HCT116 (cell line): ENCODE measurements around the gene TCF7L1. TPM values are rescaled to one million over a fixed set of nuclear protein-coding genes. Genes with fewer than 3 reads are reported as not detected.

ENCODE experiments used
- ATAC-seq: fragments of 200-7000 bp; cut with Tn5 transposase; 2 replicates; pipeline ENCODE4 v1.9.1; 2020; ENCODE audit warnings: mild to moderate bottlenecking, moderate library complexity
- BruUV-seq: library from RNA; stranded (reverse); fragments of 400-500 nt; replicated peaks from 2 replicates; lab custom pipeline; 2021; lab: Mats Ljungman, UMichigan
- CTCF ChIA-PET: fragments of 300-600 bp; sonication (Branson Sonifier 250); formaldehyde crosslinking; loops from one replicate; lab custom pipeline; 2021; ENCODE audit warnings: antibody characterized with exemption; lab: Charles Lee
- POLR2A ChIA-PET: fragments of 300-600, 350-600 bp; sonication (Branson Sonifier 250); formaldehyde crosslinking; loops from one replicate; lab custom pipeline; 2021; ENCODE audit warnings: antibody characterized with exemption; lab: Charles Lee
- RAD21 ChIA-PET, 2 experiments: fragments of 300-600 bp; sonication (Branson Sonifier 250); formaldehyde crosslinking; loops; one replicate each; lab custom pipeline; 2023; ENCODE audit warnings: low total read pairs in 2 of 2; ENCODE audit not compliant: uncharacterized antibody in 2 of 2, unreplicated experiment in 2 of 2, low non-redundant PET in 1 of 2; lab: Charles Lee
- DNase-seq: peaks from one replicate; pipeline ENCODE4 v3.0.0-alpha.2; 2010; ENCODE audit warnings: low read depth, low spot score
- H2AFZ ChIP-seq: fragments of 200-600 bp; shearing (Covaris generic), sonication (generic); 2 replicates; pipeline ENCODE4 v1.6.1; 2017; ENCODE audit warnings: low read depth, mixed run types, mixed read lengths, antibody characterized with exemption, low read length; ENCODE audit not compliant: poor library complexity, severe bottlenecking
- H3K27ac ChIP-seq: 2 replicates; pipeline ENCODE4 v1.5.1; 2012; ENCODE audit warnings: low read depth, low read length
- H3K27me3 ChIP-seq: fragments of 200-600 bp; sonication (generic); 2 replicates; pipeline ENCODE4 v1.6.1; 2016; ENCODE audit warnings: mixed run types, low read length, mixed read lengths; ENCODE audit not compliant: insufficient read depth
- H3K36me3 ChIP-seq, 2 experiments: fragments of 200-500 bp in 1 of 2; fragments of 200-600 bp in 1 of 2; sonication (Bioruptor generic) in 1 of 2; sonication (generic) in 1 of 2; 2 replicates each; pipeline versions ENCODE4 v1.5.1 to v1.6.1; 2014 to 2016; ENCODE audit warnings: low read length in 2 of 2, inconsistent platforms in 1 of 2, mixed read lengths in 1 of 2, mixed run types in 1 of 2; ENCODE audit not compliant: insufficient read depth in 2 of 2, control insufficient read depth in 1 of 2
- H3K4me1 ChIP-seq, 2 experiments: fragments of 200-600 bp in 1 of 2; sonication (generic) in 1 of 2; 2 replicates each; pipeline versions ENCODE4 v1.5.1 to v1.6.1; 2012 to 2017; ENCODE audit warnings: low read length in 2 of 2, inconsistent platforms in 1 of 2, mild to moderate bottlenecking in 1 of 2, mixed read lengths in 1 of 2, mixed run types in 1 of 2, moderate library complexity in 1 of 2; ENCODE audit not compliant: insufficient read depth in 2 of 2, control insufficient read depth in 1 of 2
- H3K4me2 ChIP-seq: fragments of 200-600 bp; sonication (generic); 2 replicates; pipeline ENCODE4 v1.6.1; 2017; ENCODE audit warnings: mixed run types, low read length, mixed read lengths
- H3K4me3 ChIP-seq, 2 experiments: fragments of 200-600 bp in 1 of 2; sonication (generic) in 1 of 2; replicated peaks in 1 of 2; 2 replicates each; pipeline ENCODE4 v1.5.1; 2011 to 2016; ENCODE audit warnings: low read length in 2 of 2, control low read depth in 1 of 2, low read depth in 1 of 2, mild to moderate bottlenecking in 1 of 2, mixed read lengths in 1 of 2, mixed run types in 1 of 2
- H3K79me2 ChIP-seq: fragments of 200-600 bp; sonication (generic); 2 replicates; pipeline ENCODE4 v1.6.1; 2017; ENCODE audit warnings: mild to moderate bottlenecking, mixed run types, low read length, moderate library complexity, mixed read lengths; ENCODE audit not compliant: insufficient read depth
- H3K9ac ChIP-seq: fragments of 200-600 bp; sonication (generic); 2 replicates; pipeline ENCODE4 v1.6.1; 2016; ENCODE audit warnings: low read length, mixed read lengths
- H3K9me2 ChIP-seq: fragments of 200-600 bp; sonication (generic), shearing (Covaris generic); 2 replicates; pipeline ENCODE4 v1.6.1; 2017; ENCODE audit warnings: mixed run types, mild to moderate bottlenecking, moderate library complexity; ENCODE audit not compliant: insufficient read depth
- H3K9me3 ChIP-seq, 2 experiments: fragments of 200-500 bp in 1 of 2; fragments of 200-600 bp in 1 of 2; sonication (Bioruptor generic) in 1 of 2; sonication (generic) in 1 of 2; 2 replicates each; pipeline ENCODE4 v1.6.1; 2014 to 2017; ENCODE audit warnings: low read length in 2 of 2, mixed read lengths in 2 of 2, inconsistent platforms in 1 of 2, low read depth in 1 of 2, mild to moderate bottlenecking in 1 of 2, mixed run types in 1 of 2, moderate library complexity in 1 of 2; ENCODE audit not compliant: control insufficient read depth in 1 of 2, insufficient read depth in 1 of 2
- H4K20me1 ChIP-seq: fragments of 200-600 bp; sonication (generic), shearing (Covaris generic); 2 replicates; pipeline ENCODE4 v1.6.1; 2017; ENCODE audit warnings: mixed run types, mild to moderate bottlenecking, moderate library complexity; ENCODE audit not compliant: insufficient read depth
- CBX3 ChIP-seq: IDR thresholded peaks from 2 replicates; pipeline ENCODE4 v1.6.1; 2012; ENCODE audit warnings: low read depth
- CEBPB ChIP-seq: IDR thresholded peaks from 2 replicates; pipeline ENCODE4 v1.6.1; 2012; ENCODE audit warnings: low read depth
- CTCF ChIP-seq, 3 experiments: fragments of 200-600 bp in 1 of 3; sonication (generic) in 1 of 3; IDR thresholded peaks in 2 of 3; conservative IDR thresholded peaks in 1 of 3; 2 replicates each; pipeline ENCODE4 v1.5.1; 2012 to 2017; ENCODE audit warnings: low read depth in 2 of 3, low read length in 2 of 3, antibody characterized with exemption in 1 of 3, borderline replicate concordance in 1 of 3, control low read depth in 1 of 3, mild to moderate bottlenecking in 1 of 3, mixed read lengths in 1 of 3, mixed run types in 1 of 3, moderate library complexity in 1 of 3; ENCODE audit not compliant: insufficient read depth in 1 of 3
- EGR1 ChIP-seq: IDR thresholded peaks from 2 replicates; pipeline ENCODE4 v1.6.1; 2012; ENCODE audit warnings: low read depth
- EZH2 ChIP-seq: fragments of 200-600 bp; sonication (generic); IDR thresholded peaks from 2 replicates; pipeline ENCODE4 v1.6.1; 2017; ENCODE audit warnings: antibody characterized with exemption, mixed run types
- POLR2A ChIP-seq: IDR thresholded peaks from 2 replicates; pipeline ENCODE4 v1.7.0; 2011; ENCODE audit warnings: borderline replicate concordance; ENCODE audit not compliant: insufficient read depth, insufficient read length; ENCODE audit errors: extremely low read depth
- RAD21 ChIP-seq: IDR thresholded peaks from 2 replicates; pipeline ENCODE4 v1.6.1; 2012; ENCODE audit warnings: low read depth, mild to moderate bottlenecking
- SIN3A ChIP-seq: IDR thresholded peaks from 2 replicates; pipeline ENCODE4 v1.6.1; 2012; ENCODE audit warnings: low read depth
- SP1 ChIP-seq: IDR thresholded peaks from 2 replicates; pipeline ENCODE4 v1.6.1; 2012; ENCODE audit warnings: low read depth
- SRF ChIP-seq: IDR thresholded peaks from 2 replicates; pipeline ENCODE4 v1.6.1; 2012; ENCODE audit warnings: low read depth
- ZFX ChIP-seq: fragments of 450-650 bp; IDR thresholded peaks from 2 replicates; pipeline ENCODE4 v1.6.1; 2017
- intact Hi-C: fragments of 100-400 bp; cut with micrococcal nuclease; formaldehyde crosslinking; loops from 2 replicates; pipeline ENCODE4 v1.10.0; 2022
- total RNA-seq: library from RNA; stranded (reverse); gene quantifications from one replicate; pipeline ENCODE4 v1.2.1, GENCODE V29; 2021; ENCODE audit not compliant: unreplicated experiment
- TF ChIP-seq, protein P1 (sequence below): IDR thresholded peaks from 2 replicates; pipeline ENCODE4 v1.6.1; 2012
- TF ChIP-seq, protein P2 (sequence below): IDR thresholded peaks from 2 replicates; pipeline ENCODE4 v1.6.1; 2012; ENCODE audit warnings: low read depth

Gene TCF7L1
- total RNA-seq, 1 experiment from 2014 or later, result 10.3 TPM

- H2AFZ ChIP-seq, result no peak overlapping the region
- no peaks in the 10 kb centered on the region for H4K20me1 ChIP-seq
- no peaks in the 10 kb centered on the region for H3K36me3 ChIP-seq
- no peak overlapping the region for H3K4me2 ChIP-seq
- TF ChIP-seq EZH2 (no peak), SP1 (no peak), EGR1 (no peak), SIN3A (no peak), SRF (no peak), RAD21 (no peak), POLR2A (no peak), CEBPB (no peak), ZFX (no peak), CTCF (IDR thresholded peaks at IDR 0.05 in 2 of 3, conservative IDR thresholded peaks at IDR 0.05 in 1 of 3; ENCODE audit: borderline replicate concordance in 1 of 3, insufficient read depth in 1 of 3, low read depth in 2 of 3, low read length in 2 of 3) (no peak), CBX3 (no peak)
- TF ChIP-seq, protein P1, sequence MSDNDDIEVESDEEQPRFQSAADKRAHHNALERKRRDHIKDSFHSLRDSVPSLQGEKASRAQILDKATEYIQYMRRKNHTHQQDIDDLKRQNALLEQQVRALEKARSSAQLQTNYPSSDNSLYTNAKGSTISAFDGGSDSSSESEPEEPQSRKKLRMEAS, result no peak
- TF ChIP-seq, protein P2, sequence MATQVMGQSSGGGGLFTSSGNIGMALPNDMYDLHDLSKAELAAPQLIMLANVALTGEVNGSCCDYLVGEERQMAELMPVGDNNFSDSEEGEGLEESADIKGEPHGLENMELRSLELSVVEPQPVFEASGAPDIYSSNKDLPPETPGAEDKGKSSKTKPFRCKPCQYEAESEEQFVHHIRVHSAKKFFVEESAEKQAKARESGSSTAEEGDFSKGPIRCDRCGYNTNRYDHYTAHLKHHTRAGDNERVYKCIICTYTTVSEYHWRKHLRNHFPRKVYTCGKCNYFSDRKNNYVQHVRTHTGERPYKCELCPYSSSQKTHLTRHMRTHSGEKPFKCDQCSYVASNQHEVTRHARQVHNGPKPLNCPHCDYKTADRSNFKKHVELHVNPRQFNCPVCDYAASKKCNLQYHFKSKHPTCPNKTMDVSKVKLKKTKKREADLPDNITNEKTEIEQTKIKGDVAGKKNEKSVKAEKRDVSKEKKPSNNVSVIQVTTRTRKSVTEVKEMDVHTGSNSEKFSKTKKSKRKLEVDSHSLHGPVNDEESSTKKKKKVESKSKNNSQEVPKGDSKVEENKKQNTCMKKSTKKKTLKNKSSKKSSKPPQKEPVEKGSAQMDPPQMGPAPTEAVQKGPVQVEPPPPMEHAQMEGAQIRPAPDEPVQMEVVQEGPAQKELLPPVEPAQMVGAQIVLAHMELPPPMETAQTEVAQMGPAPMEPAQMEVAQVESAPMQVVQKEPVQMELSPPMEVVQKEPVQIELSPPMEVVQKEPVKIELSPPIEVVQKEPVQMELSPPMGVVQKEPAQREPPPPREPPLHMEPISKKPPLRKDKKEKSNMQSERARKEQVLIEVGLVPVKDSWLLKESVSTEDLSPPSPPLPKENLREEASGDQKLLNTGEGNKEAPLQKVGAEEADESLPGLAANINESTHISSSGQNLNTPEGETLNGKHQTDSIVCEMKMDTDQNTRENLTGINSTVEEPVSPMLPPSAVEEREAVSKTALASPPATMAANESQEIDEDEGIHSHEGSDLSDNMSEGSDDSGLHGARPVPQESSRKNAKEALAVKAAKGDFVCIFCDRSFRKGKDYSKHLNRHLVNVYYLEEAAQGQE, result no peak
- H3K9me2 ChIP-seq, result no peaks in the 10 kb centered on the region
- no peak for ATAC-seq
- H3K9ac ChIP-seq, result no peak overlapping the region
- no TSS peak for BruUV-seq
- no peaks in the 10 kb centered on the region for H3K79me2 ChIP-seq
- H3K27me3 ChIP-seq, result no peaks in the 10 kb centered on the region
- intact Hi-C loops, result loop anchor here (5.0 kb wide), 1 partner anchor 63 kb away; no protein-coding TSS in a partner anchor
- no peak overlapping the region for H3K27ac ChIP-seq
- ChIA-PET CTCF (no interaction called here), POLR2A (no interaction called here), RAD21 (no interaction called here)
- no peak overlapping the region for H3K4me3 ChIP-seq
- DNase-seq, result no peak
- peaks cover 12 to 22% of the 10 kb centered on the region in 2 experiments; a peak in 3 of 4 replicates for H3K4me1 ChIP-seq
- H3K9me3 ChIP-seq, result no peaks in the 10 kb centered on the region
Measured at GRCh38 chr2:85129861-85130260, 3.3 kb upstream of the TCF7L1 start.
